GM12878 (cell line): ENCODE measurements around the gene MRPS22. TPM values are rescaled to one million over a fixed set of nuclear protein-coding genes. Genes with fewer than 3 reads are reported as not detected.

ENCODE experiments used
- ATAC-seq: fragments of 200-7000 bp; cut with Tn5 transposase; 3 replicates; pipeline ENCODE4 v1.9.1; 2020; ENCODE audit warnings: mild to moderate bottlenecking, moderate library complexity
- BruUV-seq: library from RNA; stranded (reverse); fragments of 400-500 nt; replicated peaks from 2 replicates; lab custom pipeline; 2021; lab: Mats Ljungman, UMichigan
- CTCF ChIA-PET: fragments of 300-600 bp; sonication (Branson Sonifier 250); formaldehyde crosslinking; extraction: SDS; loops from one replicate; lab custom pipeline; 2021; ENCODE audit warnings: inconsistent platforms; lab: Yijun Ruan, JAX
- POLR2A ChIA-PET: fragments of 350-600 bp; formaldehyde crosslinking; extraction: SDS; loops from one replicate; lab custom pipeline; 2021; ENCODE audit warnings: inconsistent platforms; lab: Charles Lee
- RAD21 ChIA-PET: fragments of 300-600 bp; sonication (Branson Sonifier 250); formaldehyde crosslinking; loops from one replicate; lab custom pipeline; 2023; ENCODE audit warnings: antibody characterized with exemption; ENCODE audit not compliant: unreplicated experiment; lab: Charles Lee
- SMC1A ChIA-PET: fragments of 300-600 bp; sonication (Branson Sonifier 250); formaldehyde crosslinking; loops from one replicate; lab custom pipeline; 2023; ENCODE audit not compliant: unreplicated experiment, uncharacterized antibody; lab: Charles Lee
- DNase-seq: peaks from one replicate; pipeline ENCODE4 v3.0.0-alpha.2; 2011; ENCODE audit warnings: low read depth, low spot score
- FAIRE-seq: peaks from 3 replicates; lab custom pipeline; 2011; peaks lifted over from hg19 to GRCh38; lab: Jason Lieb, UNC
- H2AFZ ChIP-seq: 2 replicates; pipeline ENCODE4 v1.6.0; 2011; ENCODE audit warnings: low read depth, low read length, control low read depth; ENCODE audit not compliant: control insufficient read depth
- H3K27ac ChIP-seq: 2 replicates; pipeline ENCODE4 v1.5.1; 2011; ENCODE audit warnings: control low read depth; ENCODE audit not compliant: control insufficient read depth, insufficient read depth
- H3K27me3 ChIP-seq, 2 experiments: replicated peaks in 1 of 2; 2 replicates each; pipeline versions ENCODE4 v1.6.0 to v1.6.1; 2011; ENCODE audit warnings: low read length in 1 of 2; ENCODE audit not compliant: control insufficient read depth in 2 of 2, insufficient read depth in 2 of 2
- H3K36me3 ChIP-seq, 2 experiments: 2 replicates each; pipeline ENCODE4 v1.5.1; 2011; ENCODE audit warnings: low read length in 1 of 2; ENCODE audit not compliant: control insufficient read depth in 2 of 2, insufficient read depth in 2 of 2
- H3K4me1 ChIP-seq: 2 replicates; pipeline ENCODE4 v1.6.1; 2011; ENCODE audit warnings: mild to moderate bottlenecking, low read length, moderate library complexity, mixed read lengths; ENCODE audit not compliant: control insufficient read depth, insufficient read depth
- H3K4me2 ChIP-seq: 2 replicates; pipeline ENCODE4 v1.6.0; 2011; ENCODE audit warnings: control low read depth; ENCODE audit not compliant: control insufficient read depth, insufficient read depth
- H3K4me3 ChIP-seq: fragments of 200-600 bp; sonication (generic); 2 replicates; pipeline ENCODE4 v1.5.1; 2016
- H3K79me2 ChIP-seq: 2 replicates; pipeline ENCODE4 v1.6.0; 2011; ENCODE audit warnings: low read length; ENCODE audit not compliant: control insufficient read depth, insufficient read depth
- H3K9ac ChIP-seq: 2 replicates; pipeline ENCODE4 v1.8.0; 2011; ENCODE audit warnings: low read length, control low read depth, mixed read lengths; ENCODE audit not compliant: control insufficient read depth, insufficient read depth
- H3K9me3 ChIP-seq: replicated peaks from 3 replicates; pipeline ENCODE4 v1.5.1; 2011; ENCODE audit warnings: mild to moderate bottlenecking, low read length; ENCODE audit not compliant: control insufficient read depth, insufficient read depth
- H4K20me1 ChIP-seq: 2 replicates; pipeline ENCODE4 v1.6.0; 2011; ENCODE audit not compliant: control insufficient read depth, insufficient read depth
- BHLHE40 ChIP-seq, 2 experiments: fragments of 450-650 bp in 1 of 2; IDR thresholded peaks; 2 replicates each; pipeline ENCODE4 v1.6.1; 2011 to 2017; ENCODE audit warnings: low read depth in 2 of 2, borderline replicate concordance in 1 of 2, improper control_type of control experiment in 1 of 2, low read length in 1 of 2, mild to moderate bottlenecking in 1 of 2
- BRCA1 ChIP-seq: IDR thresholded peaks from 2 replicates; pipeline ENCODE4 v1.6.1; 2011; ENCODE audit warnings: low read depth, low read length, improper control_type of control experiment
- CHD2 ChIP-seq: IDR thresholded peaks from 2 replicates; pipeline ENCODE4 v1.6.1; 2011; ENCODE audit warnings: low read depth, low read length, improper control_type of control experiment, borderline replicate concordance
- EGR1 ChIP-seq, 2 experiments: IDR thresholded peaks; 1 replicate in 1 of 2; 2 replicates in 1 of 2; pipeline ENCODE4 v1.6.1; 2011 to 2012; ENCODE audit warnings: low read depth in 2 of 2, low read length in 2 of 2, borderline replicate concordance in 1 of 2, mild to moderate bottlenecking in 1 of 2, moderate library complexity in 1 of 2
- LARP7 ChIP-seq: fragments of 450-650 bp; IDR thresholded peaks from 2 replicates; pipeline ENCODE4 v1.6.1; 2017; ENCODE audit warnings: mild to moderate bottlenecking
- MEF2B ChIP-seq: fragments of 450-650 bp; IDR thresholded peaks from 2 replicates; pipeline ENCODE4 v1.6.1; 2018; ENCODE audit warnings: mild to moderate bottlenecking, moderate library complexity; ENCODE audit not compliant: partially characterized antibody, poor library complexity, severe bottlenecking
- REST ChIP-seq: IDR thresholded peaks from 2 replicates; pipeline ENCODE4 v1.6.1; 2012; ENCODE audit warnings: mild to moderate bottlenecking, low read depth, low read length
- STAT3 ChIP-seq: IDR thresholded peaks from 2 replicates; pipeline ENCODE4 v1.6.1; 2011; ENCODE audit warnings: low read depth, low read length, improper control_type of control experiment
- TCF3 ChIP-seq: IDR thresholded peaks from 2 replicates; pipeline ENCODE4 v1.6.1; 2012; ENCODE audit warnings: low read depth, mild to moderate bottlenecking, low read length, borderline replicate concordance; ENCODE audit not compliant: insufficient read depth
- in situ Hi-C: fragments of 300-500 bp; cut with MboI; formaldehyde crosslinking; loops from 9 replicates; pipeline ENCODE4 v1.14.3; 2018; ENCODE audit warnings: mixed read lengths
- intact Hi-C: fragments of 100-400 bp; cut with micrococcal nuclease; formaldehyde crosslinking; loops from one replicate; pipeline ENCODE4 v1.14.2; 2022; ENCODE audit not compliant: unreplicated experiment
- polyA plus RNA-seq, 11 experiments: library from polyadenylated mRNA; depleted of rRNA in 4 of 11; unstranded in 6 of 11; stranded (reverse) in 5 of 11; fragments of >200 nt; fragmentation: Nextera tagmentation in 4 of 11; fragmentation: Illumina TruSeq in 1 of 11; extraction: Ambion mirVana in 4 of 11; extraction: Trizol in 1 of 11; gene quantifications; 1 replicate in 1 of 11; 2 replicates in 10 of 11; pipeline versions ENCODE4 v1.2.1 to v1.2.3, GENCODE V29; 2011 to 2016; ENCODE audit warnings: inconsistent platforms in 2 of 11, missing spikeins in 2 of 11, low read depth in 1 of 11
- total RNA-seq, 4 experiments: library from RNA; depleted of rRNA in 3 of 4; stranded (reverse); fragments of >200 nt in 3 of 4; fragmentation: Illumina TruSeq in 1 of 4; extraction: Trizol in 1 of 4; gene quantifications; 2 replicates each; pipeline versions ENCODE4 v1.2.1 to v1.2.3, GENCODE V29; 2013 to 2021

Gene MRPS22
- total and polyA plus RNA-seq, 10 of the 15 experiments (the other 5 are each of a cell fraction or from before 2014, with no cell fraction given) = 44.3 to 146 (median 75.2) TPM

DNA sequence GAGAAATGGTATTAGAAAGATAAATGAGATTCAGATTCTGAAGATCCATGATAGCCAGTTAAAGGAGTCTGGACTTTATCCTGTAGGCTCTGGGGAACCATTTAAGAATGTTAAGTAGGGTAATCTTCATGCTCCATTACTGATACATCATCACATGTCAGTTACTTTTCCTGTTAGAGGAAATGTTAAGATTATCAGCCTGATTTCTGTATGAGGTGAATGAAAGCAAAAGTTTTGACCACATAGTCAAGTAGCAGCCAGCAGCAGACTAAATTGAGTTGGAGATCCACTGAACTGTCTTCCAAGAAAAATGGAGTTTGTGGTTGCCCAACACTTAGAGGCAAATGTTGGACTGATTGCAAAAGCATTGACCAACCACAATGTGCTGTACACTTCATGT, 50.3 kb downstream of the MRPS22 start:
- POLR2A ChIA-PET = no interaction called here
- CTCF ChIA-PET = no interaction called here
- ATAC-seq = no peak
- H3K27ac ChIP-seq = no peak overlapping the region
- intact Hi-C loops (no loop called here), in situ Hi-C loops (no loop called here)
- no peak overlapping the region for H3K4me2 ChIP-seq
- H3K9ac ChIP-seq = no peak overlapping the region
- H3K79me2 ChIP-seq = peaks cover 13% of the 10 kb centered on the region
- RAD21 ChIA-PET = no interaction called here
- no peaks in the 10 kb centered on the region for H3K4me1 ChIP-seq
- H3K9me3 ChIP-seq = no peaks in the 10 kb centered on the region
- H3K27me3 ChIP-seq = no peaks in the 10 kb centered on the region
- no peak overlapping the region for H2AFZ ChIP-seq
- no peak for DNase-seq
- no peaks in the 10 kb centered on the region for H3K36me3 ChIP-seq
- SMC1A ChIA-PET = interaction anchor here (1.7 kb wide), 1 partner anchor 10 kb away, joined by 5 read pairs; no protein-coding TSS in a partner anchor
- TF ChIP-seq REST (no peak), TCF3 (no peak), BHLHE40 (IDR thresholded peaks at IDR 0.05; ENCODE audit: borderline replicate concordance in 1 of 2, low read depth in 2 of 2, low read length in 1 of 2) (no peak), LARP7 (no peak), BRCA1 (no peak), EGR1 (IDR thresholded peaks at IDR 0.05; ENCODE audit: borderline replicate concordance in 1 of 2, low read depth in 2 of 2, low read length in 2 of 2) (no peak), STAT3 (no peak), MEF2B (no peak), CHD2 (no peak)
- H3K4me3 ChIP-seq = no peak overlapping the region
- no peak for FAIRE-seq
- BruUV-seq = no TSS peak
- no peaks in the 10 kb centered on the region for H4K20me1 ChIP-seq
